K562 (cell line): ENCODE data around the gene KYAT1. TPM values are rescaled to one million over a fixed set of nuclear protein-coding genes. Genes with fewer than 3 reads are reported as not detected.

Experiments
- BRF2 ChIP-seq: IDR thresholded peaks from 3 replicates; pipeline ENCODE4 v1.6.1; 2011; ENCODE audit warnings: borderline replicate concordance, mild to moderate bottlenecking; ENCODE audit not compliant: insufficient read length, insufficient read depth
- CREM ChIP-seq: IDR thresholded peaks from 2 replicates; pipeline ENCODE4 v1.6.1; 2014; ENCODE audit warnings: antibody characterized with exemption, low read depth
- DACH1 ChIP-seq: fragments of 450-650 bp; IDR thresholded peaks from 2 replicates; pipeline ENCODE4 v1.6.1; 2018; ENCODE audit not compliant: partially characterized antibody
- FOXA1 ChIP-seq: fragments of 450-650 bp; IDR thresholded peaks from 2 replicates; pipeline ENCODE4 v1.6.1; 2016; ENCODE audit warnings: mild to moderate bottlenecking, borderline replicate concordance
- GATAD2A ChIP-seq: fragments of 450-650 bp; IDR thresholded peaks from 2 replicates; pipeline ENCODE4 v1.6.1; 2017
- HDAC6 ChIP-seq: IDR thresholded peaks from 2 replicates; pipeline ENCODE4 v1.6.1; 2012; ENCODE audit warnings: low read depth, mild to moderate bottlenecking, control low read depth, inconsistent platforms, low read length, moderate library complexity
- HMBOX1 ChIP-seq: sonication (generic); IDR thresholded peaks from 2 replicates; pipeline ENCODE4 v1.6.1; 2016
- JUND ChIP-seq, 2 experiments: IDR thresholded peaks; 2 replicates in 1 of 2; 3 replicates in 1 of 2; pipeline ENCODE4 v1.6.1; 2011; ENCODE audit warnings: borderline replicate concordance in 2 of 2, low read depth in 2 of 2, low read length in 2 of 2, improper control_type of control experiment in 1 of 2, missing biosample characterization in 1 of 2, missing genetic modification characterization in 1 of 2, missing genetic modification reagents in 1 of 2
- KLF6 ChIP-seq: fragments of 250-450 bp; sonication (Bioruptor Pico); IDR thresholded peaks from 2 replicates; pipeline ENCODE4 v1.4.0; 2020; ENCODE audit warnings: mild to moderate bottlenecking, moderate library complexity, borderline replicate concordance
- NCOA4 ChIP-seq: fragments of 450-650 bp; IDR thresholded peaks from 2 replicates; pipeline ENCODE4 v1.6.1; 2018; ENCODE audit warnings: mild to moderate bottlenecking; ENCODE audit not compliant: partially characterized antibody
- NFIX ChIP-seq: fragments of 250-450 bp; sonication (Bioruptor Pico); IDR thresholded peaks from 2 replicates; pipeline ENCODE4 v1.4.0; 2020; ENCODE audit warnings: low read depth, mild to moderate bottlenecking, moderate library complexity
- NFXL1 ChIP-seq: fragments of 450-650 bp; formaldehyde crosslinking; IDR thresholded peaks from 2 replicates; pipeline ENCODE4 v1.4.0; 2021; ENCODE audit warnings: mild to moderate bottlenecking
- NONO ChIP-seq, 2 experiments: fragments of 200-400 bp in 1 of 2; fragments of 450-650 bp in 1 of 2; formaldehyde crosslinking in 1 of 2; IDR thresholded peaks; 2 replicates each; pipeline ENCODE4 v1.6.1; 2017; ENCODE audit warnings: low read depth in 2 of 2, mild to moderate bottlenecking in 2 of 2, moderate library complexity in 2 of 2, low read length in 1 of 2
- NRF1 ChIP-seq, 2 experiments: fragments of 450-650 bp; IDR thresholded peaks in 1 of 2; conservative IDR thresholded peaks in 1 of 2; 2 replicates each; pipeline ENCODE4 v1.6.1; 2014; ENCODE audit warnings: mild to moderate bottlenecking in 2 of 2
- PKNOX1 ChIP-seq: fragments of 450-650 bp; IDR thresholded peaks from 2 replicates; pipeline ENCODE4 v1.6.1; 2016
- RAD21 ChIP-seq, 2 experiments: fragments of 250-450 bp in 1 of 2; fragments of 450-650 bp in 1 of 2; sonication (Bioruptor Pico) in 1 of 2; formaldehyde crosslinking in 1 of 2; IDR thresholded peaks in 1 of 2; conservative IDR thresholded peaks in 1 of 2; 2 replicates each; pipeline versions ENCODE4 v1.4.0 to v1.8.0; 2020 to 2022; ENCODE audit warnings: mild to moderate bottlenecking in 2 of 2, moderate library complexity in 1 of 2
- RBM17 ChIP-seq: fragments of 200-400 bp; formaldehyde crosslinking; IDR thresholded peaks from 2 replicates; pipeline ENCODE4 v1.6.1; 2017; ENCODE audit warnings: low read depth, mild to moderate bottlenecking, low read length, borderline replicate concordance
- RBM25 ChIP-seq: fragments of 200-400 bp; formaldehyde crosslinking; IDR thresholded peaks from 2 replicates; pipeline ENCODE4 v1.6.1; 2018; ENCODE audit warnings: low read length, low read depth, moderate library complexity; ENCODE audit not compliant: severe bottlenecking
- SIN3B ChIP-seq: fragments of 450-650 bp; IDR thresholded peaks from 2 replicates; pipeline ENCODE4 v1.6.1; 2017; ENCODE audit warnings: low read depth, mild to moderate bottlenecking, moderate library complexity
- SIRT6 ChIP-seq: IDR thresholded peaks from one replicate; pipeline ENCODE4 v1.6.1; 2012; ENCODE audit warnings: low read depth, mild to moderate bottlenecking, control low read depth, inconsistent platforms, low read length, moderate library complexity
- ZBTB17 ChIP-seq: fragments of 450-650 bp; formaldehyde crosslinking; IDR thresholded peaks from 2 replicates; pipeline ENCODE4 v1.4.0; 2020; ENCODE audit warnings: mild to moderate bottlenecking
- ZNF280A ChIP-seq: fragments of 450-650 bp; IDR thresholded peaks from 2 replicates; pipeline ENCODE4 v1.6.1; 2018; ENCODE audit warnings: mild to moderate bottlenecking, low read depth; ENCODE audit not compliant: partially characterized antibody
- polyA plus RNA-seq, 8 experiments: library from polyadenylated mRNA; depleted of rRNA in 4 of 8; stranded (reverse) in 5 of 8; unstranded in 3 of 8; fragments of >200 nt; fragmentation: Nextera tagmentation in 2 of 8; fragmentation: Illumina TruSeq in 1 of 8; extraction: Ambion mirVana in 2 of 8; extraction: Trizol in 1 of 8; gene quantifications; 2 replicates each; pipeline versions ENCODE4 v1.2.1 to v1.2.3, GENCODE V29; 2011 to 2014; ENCODE audit warnings: inconsistent platforms in 1 of 8, missing spikeins in 1 of 8
- total RNA-seq, 7 experiments: library from RNA; depleted of rRNA in 6 of 7; stranded (reverse); fragments of >200 nt in 6 of 7; fragmentation: Illumina TruSeq in 2 of 7; extraction: Trizol in 2 of 7; gene quantifications; 2 replicates each; pipeline versions ENCODE4 v1.2.1 to v1.2.3, GENCODE V29; 2011 to 2021; ENCODE audit warnings: low replicate concordance in 1 of 7

KYAT1 gene
- total and polyA plus RNA-seq, 9 of the 15 experiments (the other 6 are each of a cell fraction or from before 2014, with no cell fraction given) = 6.4 to 16.8 (median 11.1) TPM

- TF ChIP-seq HMBOX1 = no peak
- TF ChIP-seq ZNF280A = no peak
- TF ChIP-seq ZBTB17 (CRISPR knock-in tag) = no peak
- TF ChIP-seq RBM17 = no peak
- TF ChIP-seq KLF6 (CRISPR knock-in tag) = peak; percentile 31; the same call in 1 of the 2 replicates
- TF ChIP-seq CREM = peak; percentile 78
- TF ChIP-seq RBM25 = peak; percentile 62
- peak; percentile 63 for TF ChIP-seq DACH1
- TF ChIP-seq NFXL1 (CRISPR knock-in tag) = no peak
- TF ChIP-seq RAD21 (CRISPR knock-in tag; conservative IDR thresholded peaks at IDR 0.05 in 1 of 2, IDR thresholded peaks at IDR 0.05 in 1 of 2) = 0 out of 4 replicates have a peak, but pooled peaks of 1 of the 2 experiments have one; percentile 25
- TF ChIP-seq PKNOX1 = peak; percentile 85
- TF ChIP-seq HDAC6 = no peak
- no peak for TF ChIP-seq BRF2
- TF ChIP-seq GATAD2A = peak; percentile 77; the same call in 1 of the 2 replicates
- TF ChIP-seq SIRT6 = no peak
- TF ChIP-seq NRF1 (conservative IDR thresholded peaks at IDR 0.05 in 1 of 2, IDR thresholded peaks at IDR 0.05 in 1 of 2) = peak; percentile 81 to 83
- no peak for TF ChIP-seq JUND (IDR thresholded peaks at IDR 0.05; ENCODE audit: borderline replicate concordance, low read depth, low read length)
- no peak; the same call in 2 of the 3 replicates for TF ChIP-seq JUND (tag; IDR thresholded peaks at IDR 0.05; ENCODE audit: borderline replicate concordance, low read depth, low read length)
- TF ChIP-seq NFIX = no peak
- TF ChIP-seq FOXA1 = no peak
- TF ChIP-seq SIN3B = peak; percentile 84
- no peak for TF ChIP-seq NCOA4
- peak; percentile 40 to 49; a peak in 3 of 4 replicates for TF ChIP-seq NONO (IDR thresholded peaks at IDR 0.05; ENCODE audit: low read depth in 2 of 2, low read length in 1 of 2)
Measured at GRCh38 chr9:128786681-128787601, 94.8 kb downstream of the KYAT1 start, which contains the start of gene TBC1D13 (continued).
